ENCODE data around the gene DOP1A.

DOP1A gene

GRCh38 chr6:83055366-83055964, 12.0 kb upstream of the DOP1A start:
- Mint-ChIP-seq H3K4me1 (peaks cover 22% of the 10 kb centered on the region), H3K27ac (no peak overlapping the region), H3K36me3 (ENCODE audit: low read depth) (peaks cover 16% of the 10 kb centered on the region), H3K4me3 (no peak overlapping the region), H3K27me3 (ENCODE audit: low read depth) (no peaks in the 10 kb centered on the region), H3K9me3 (no peaks in the 10 kb centered on the region)
- TF ChIP-seq, protein P1, sequence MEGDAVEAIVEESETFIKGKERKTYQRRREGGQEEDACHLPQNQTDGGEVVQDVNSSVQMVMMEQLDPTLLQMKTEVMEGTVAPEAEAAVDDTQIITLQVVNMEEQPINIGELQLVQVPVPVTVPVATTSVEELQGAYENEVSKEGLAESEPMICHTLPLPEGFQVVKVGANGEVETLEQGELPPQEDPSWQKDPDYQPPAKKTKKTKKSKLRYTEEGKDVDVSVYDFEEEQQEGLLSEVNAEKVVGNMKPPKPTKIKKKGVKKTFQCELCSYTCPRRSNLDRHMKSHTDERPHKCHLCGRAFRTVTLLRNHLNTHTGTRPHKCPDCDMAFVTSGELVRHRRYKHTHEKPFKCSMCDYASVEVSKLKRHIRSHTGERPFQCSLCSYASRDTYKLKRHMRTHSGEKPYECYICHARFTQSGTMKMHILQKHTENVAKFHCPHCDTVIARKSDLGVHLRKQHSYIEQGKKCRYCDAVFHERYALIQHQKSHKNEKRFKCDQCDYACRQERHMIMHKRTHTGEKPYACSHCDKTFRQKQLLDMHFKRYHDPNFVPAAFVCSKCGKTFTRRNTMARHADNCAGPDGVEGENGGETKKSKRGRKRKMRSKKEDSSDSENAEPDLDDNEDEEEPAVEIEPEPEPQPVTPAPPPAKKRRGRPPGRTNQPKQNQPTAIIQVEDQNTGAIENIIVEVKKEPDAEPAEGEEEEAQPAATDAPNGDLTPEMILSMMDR (IDR thresholded peaks at IDR 0.05; ENCODE audit: unreplicated experiment in 3 of 3), result peak; percentile 82 to 84 (median 84)

- peaks cover 13% of the 10 kb centered on the region for H3K4me1 Mint-ChIP-seq
- no peaks in the 10 kb centered on the region for H3K9me3 Mint-ChIP-seq
- TF ChIP-seq, protein P1 (IDR thresholded peaks at IDR 0.05; ENCODE audit: unreplicated experiment in 3 of 3), result peak; percentile 74 to 85 (median 79)
- H3K4me3 Mint-ChIP-seq, result no peak overlapping the region
- peaks cover 15% of the 10 kb centered on the region for H3K36me3 Mint-ChIP-seq (ENCODE audit: low read depth)
- no peaks in the 10 kb centered on the region for H3K27me3 Mint-ChIP-seq (ENCODE audit: low read depth)
- no peak overlapping the region for H3K27ac Mint-ChIP-seq
Observed at GRCh38 chr6:83057705-83058321, 9.7 kb upstream of the DOP1A start.

- Mint-ChIP-seq H3K36me3 (ENCODE audit: low read depth) (peaks cover 12% of the 10 kb centered on the region), H3K9me3 (no peaks in the 10 kb centered on the region), H3K4me1 (peaks cover 11% of the 10 kb centered on the region), H3K27ac (no peak overlapping the region), H3K27me3 (ENCODE audit: low read depth) (no peaks in the 10 kb centered on the region), H3K4me3 (no peak overlapping the region)
- TF ChIP-seq, protein P1 (IDR thresholded peaks at IDR 0.05; ENCODE audit: unreplicated experiment in 3 of 3), result no peak
Observed at GRCh38 chr6:83061190-83061589, 6.3 kb upstream of the DOP1A start.

GRCh38 chr6:83062225-83062624, 5.2 kb upstream of the DOP1A start:
- Mint-ChIP-seq H3K36me3 (ENCODE audit: low read depth) (peaks cover 6% of the 10 kb centered on the region), H3K27ac (no peak overlapping the region), H3K9me3 (no peaks in the 10 kb centered on the region), H3K27me3 (ENCODE audit: low read depth) (no peaks in the 10 kb centered on the region), H3K4me1 (peaks cover 11% of the 10 kb centered on the region), H3K4me3 (no peak overlapping the region)
- TF ChIP-seq, protein P1 (IDR thresholded peaks at IDR 0.05; ENCODE audit: unreplicated experiment in 3 of 3), result no peak

DNA sequence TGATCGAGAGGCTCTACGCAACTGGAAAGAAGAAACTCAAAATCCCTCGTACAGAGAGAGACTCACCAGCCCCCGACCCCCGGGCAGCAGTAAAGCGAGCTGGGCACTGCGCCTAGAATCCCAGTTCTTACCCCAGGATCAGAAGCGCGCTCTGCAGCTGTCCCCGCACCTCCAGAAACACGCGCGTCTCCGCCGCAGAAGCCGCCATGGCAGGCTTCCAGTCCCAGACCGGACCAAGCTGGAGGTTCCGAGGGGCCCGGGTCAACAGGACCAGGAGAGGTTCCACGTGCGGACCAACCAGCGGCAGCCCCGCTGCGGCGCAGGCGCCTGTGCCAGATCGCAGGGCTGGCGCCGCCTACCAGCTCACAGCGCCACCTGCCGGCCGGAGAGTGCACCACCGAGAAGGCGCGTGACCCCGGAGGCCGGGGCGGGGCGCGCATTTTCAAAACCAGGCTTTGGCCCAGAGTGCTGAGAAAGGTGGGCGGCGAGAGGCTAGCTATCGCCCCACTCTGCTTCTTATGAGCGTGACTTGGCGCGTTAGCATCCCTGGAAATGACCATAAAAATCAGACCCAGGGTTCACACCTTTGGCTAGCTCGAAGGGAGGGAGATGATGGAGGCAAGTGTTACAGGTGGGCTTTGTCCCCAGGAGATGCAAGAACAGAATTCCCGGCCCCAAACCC, 1.8 kb upstream of the DOP1A start, which contains the start of gene UBE3D:
Gene UBE3D (minus strand): TSS at position 331 of the 682 bp plus-strand sequence. CDS start 123 bp downstream, at position 208.
- Mint-ChIP-seq H3K27me3 (ENCODE audit: low read depth) (no peaks in the 10 kb centered on the region), H3K27ac (peak within 1 kb of the TSS; percentile 59 to 90 (median 87)), H3K4me3 (peak within 1 kb of the TSS; percentile 94 to 96 (median 95)), H3K36me3 (ENCODE audit: low read depth) (peaks cover 6% of the 10 kb centered on the region), H3K9me3 (no peaks in the 10 kb centered on the region), H3K4me1 (peaks cover 23% of the 10 kb centered on the region)
- TF ChIP-seq, protein P1 (IDR thresholded peaks at IDR 0.05; ENCODE audit: unreplicated experiment in 3 of 3), result peak; percentile 99
